Measurements from ENCODE around the gene OR51F2. TPM values are rescaled to one million over a fixed set of nuclear protein-coding genes. Genes with fewer than 3 reads are reported as not detected.

The OR51F2 gene
- total and polyA plus RNA-seq, 8 donors, result not detected

DNA sequence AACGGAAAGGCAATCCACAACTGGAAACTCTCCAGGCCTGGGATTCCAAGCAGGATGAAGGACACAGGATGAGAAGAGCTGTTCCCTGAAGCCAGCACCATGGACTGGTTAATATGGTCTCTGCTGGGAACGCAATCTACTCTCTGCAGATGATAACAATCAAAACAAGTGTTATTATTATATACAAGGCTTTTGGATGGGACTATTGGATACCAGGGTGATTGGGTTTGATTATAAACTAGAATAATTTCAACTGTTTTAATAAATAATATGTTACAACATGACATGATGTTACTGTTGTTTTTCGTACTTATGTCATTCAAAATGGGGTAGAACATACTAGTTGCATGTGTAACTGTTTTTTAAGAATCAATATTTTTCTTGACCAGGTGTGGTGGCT lies 16.8 kb upstream of the OR51F2 start, which contains the start of gene OR52R1:
OR52R1 (minus strand) TSS at position 101 of the 400 bp plus-strand sequence; CDS start at position 101, 0 bp downstream.
- intact Hi-C loops (cut with DNase I), result no loop called here
- no peaks in the 10 kb centered on the region for H3K27me3 ChIP-seq
- no peaks in the 10 kb centered on the region for H3K36me3 ChIP-seq
- no peaks in the 10 kb centered on the region for H3K9me3 ChIP-seq
- DNase-seq (no peak), FAIRE-seq (no peak), ATAC-seq (no peak)
- H3K4me3 ChIP-seq, result no peak within 1 kb of the TSS
- H3K4me1 ChIP-seq, result no peaks in the 10 kb centered on the region
- 71 to 85% methylated on average over 3 of the region's 3 CpGs for WGBS, 2 donors
- TF ChIP-seq, protein P1, sequence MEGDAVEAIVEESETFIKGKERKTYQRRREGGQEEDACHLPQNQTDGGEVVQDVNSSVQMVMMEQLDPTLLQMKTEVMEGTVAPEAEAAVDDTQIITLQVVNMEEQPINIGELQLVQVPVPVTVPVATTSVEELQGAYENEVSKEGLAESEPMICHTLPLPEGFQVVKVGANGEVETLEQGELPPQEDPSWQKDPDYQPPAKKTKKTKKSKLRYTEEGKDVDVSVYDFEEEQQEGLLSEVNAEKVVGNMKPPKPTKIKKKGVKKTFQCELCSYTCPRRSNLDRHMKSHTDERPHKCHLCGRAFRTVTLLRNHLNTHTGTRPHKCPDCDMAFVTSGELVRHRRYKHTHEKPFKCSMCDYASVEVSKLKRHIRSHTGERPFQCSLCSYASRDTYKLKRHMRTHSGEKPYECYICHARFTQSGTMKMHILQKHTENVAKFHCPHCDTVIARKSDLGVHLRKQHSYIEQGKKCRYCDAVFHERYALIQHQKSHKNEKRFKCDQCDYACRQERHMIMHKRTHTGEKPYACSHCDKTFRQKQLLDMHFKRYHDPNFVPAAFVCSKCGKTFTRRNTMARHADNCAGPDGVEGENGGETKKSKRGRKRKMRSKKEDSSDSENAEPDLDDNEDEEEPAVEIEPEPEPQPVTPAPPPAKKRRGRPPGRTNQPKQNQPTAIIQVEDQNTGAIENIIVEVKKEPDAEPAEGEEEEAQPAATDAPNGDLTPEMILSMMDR (IDR thresholded peaks at IDR 0.05), result no peak
- H3K27ac ChIP-seq, result no peak within 1 kb of the TSS

DNA sequence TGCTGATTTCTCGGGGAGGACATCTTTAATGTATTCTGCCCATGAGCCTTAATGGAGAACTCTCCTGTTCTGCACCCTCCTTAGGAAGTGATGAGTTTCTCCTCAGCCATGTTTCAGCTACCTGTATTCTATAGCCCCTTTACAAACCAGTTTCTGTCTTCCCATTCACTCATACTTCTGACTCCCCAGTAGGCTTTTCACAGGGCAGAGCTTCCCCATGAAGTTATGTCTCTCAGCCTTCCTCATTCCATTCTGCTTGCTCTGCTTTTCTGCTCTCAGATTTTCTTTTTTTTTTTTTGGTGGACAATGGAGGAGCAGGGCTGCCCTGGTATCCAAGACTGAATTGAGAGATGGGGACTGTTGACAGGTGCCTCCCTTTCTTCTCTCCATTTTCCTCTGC lies 12.6 kb upstream of the OR51F2 start:
- H3K36me3 ChIP-seq, result no peaks in the 10 kb centered on the region
- H3K27me3 ChIP-seq, result no peaks in the 10 kb centered on the region
- H3K27ac ChIP-seq, result no peak overlapping the region
- H3K4me1 ChIP-seq, result no peaks in the 10 kb centered on the region
- no peak overlapping the region for H3K4me3 ChIP-seq
- intact Hi-C loops (cut with DNase I), result no loop called here
- no peaks in the 10 kb centered on the region for H3K9me3 ChIP-seq
- DNase-seq (no peak), ATAC-seq (no peak), FAIRE-seq (no peak)
- TF ChIP-seq, protein P1 (IDR thresholded peaks at IDR 0.05), result no peak
- 79 to 85% methylated on average over 1 of the region's 1 CpG for WGBS, 2 donors

DNA sequence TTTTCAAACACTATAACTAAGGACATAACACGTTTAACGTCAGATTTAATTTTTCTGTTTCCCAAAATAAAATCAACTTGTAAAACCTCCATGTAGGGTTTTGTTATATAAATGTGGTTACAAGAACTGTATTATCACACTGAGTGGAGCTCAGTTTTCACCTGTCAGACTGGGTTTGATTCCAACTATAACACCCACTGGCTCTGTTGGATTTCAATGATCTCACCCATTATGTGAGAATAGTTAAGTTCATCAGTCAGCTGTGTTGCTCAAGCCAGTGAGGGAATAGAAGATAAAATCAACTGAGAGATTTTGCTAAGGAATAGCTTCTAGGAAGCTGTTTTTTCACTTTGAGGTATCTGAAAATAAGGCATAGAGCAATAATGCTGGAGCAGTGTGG lies 11.9 kb upstream of the OR51F2 start:
- H3K27ac ChIP-seq, result no peak overlapping the region
- no peaks in the 10 kb centered on the region for H3K9me3 ChIP-seq
- H3K4me3 ChIP-seq, result no peak overlapping the region
- ATAC-seq (no peak), DNase-seq (no peak), FAIRE-seq (no peak)
- TF ChIP-seq, protein P1 (IDR thresholded peaks at IDR 0.05), result no peak
- H3K27me3 ChIP-seq, result no peaks in the 10 kb centered on the region
- no peaks in the 10 kb centered on the region for H3K4me1 ChIP-seq
- H3K36me3 ChIP-seq, result no peaks in the 10 kb centered on the region
- WGBS, 2 donors, result 75 to 82% methylated on average over 2 of the region's 2 CpGs
- intact Hi-C loops (cut with DNase I), result no loop called here

DNA sequence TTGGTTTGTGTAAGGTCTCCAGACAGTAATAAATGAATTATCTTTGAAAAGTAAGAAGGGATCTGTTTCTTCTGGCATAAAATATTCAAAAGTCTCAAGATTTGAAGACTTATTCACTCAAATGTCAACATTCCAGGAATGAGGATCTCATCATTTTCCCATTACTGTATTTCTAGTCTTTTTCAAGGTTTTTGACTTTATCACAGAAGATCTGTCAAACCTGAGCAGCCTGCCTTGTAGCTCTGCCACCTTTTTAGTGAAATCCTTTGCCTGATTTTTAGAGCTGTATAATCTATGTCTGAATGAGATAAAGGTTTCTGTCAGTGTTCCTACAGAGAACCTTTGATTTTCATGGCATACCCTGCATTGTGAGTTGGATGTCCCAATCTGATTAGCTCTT lies 4.0 kb downstream of the OR51F2 start:
- Histone ChIP-seq H3K27me3 (no peaks in the 10 kb centered on the region), H3K9me3 (no peaks in the 10 kb centered on the region), H3K36me3 (no peaks in the 10 kb centered on the region), H3K4me3 (no peak overlapping the region), H3K27ac (no peak overlapping the region), H3K4me1 (no peaks in the 10 kb centered on the region)
- FAIRE-seq (no peak), DNase-seq (no peak), ATAC-seq (no peak)
- intact Hi-C loops (cut with DNase I), result no loop called here
- TF ChIP-seq, protein P1 (IDR thresholded peaks at IDR 0.05), result no peak

DNA sequence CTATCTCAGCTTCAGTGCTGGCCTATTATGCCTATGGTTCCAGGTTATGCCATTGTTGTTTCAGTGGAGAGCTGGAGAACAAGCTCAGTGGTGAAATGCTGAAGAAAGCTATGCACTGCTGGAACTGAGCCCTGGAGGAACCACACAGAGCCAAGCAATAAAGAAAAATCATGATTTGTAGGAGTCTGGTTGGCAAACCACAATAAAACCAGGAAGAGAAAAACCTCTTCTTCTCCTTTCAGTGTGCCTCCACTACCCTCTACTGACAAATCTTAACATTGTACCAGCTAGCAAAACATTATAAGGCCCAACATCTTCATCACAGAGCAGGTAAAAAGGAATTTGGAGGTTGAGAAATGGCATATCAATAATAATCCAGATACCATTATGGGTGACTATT lies 5.3 kb downstream of the OR51F2 start:
- no peaks in the 10 kb centered on the region for H3K4me1 ChIP-seq
- no peak overlapping the region for H3K27ac ChIP-seq
- DNase-seq, result no peak
- no peaks in the 10 kb centered on the region for H3K27me3 ChIP-seq
- no peak for FAIRE-seq
- H3K4me3 ChIP-seq, result no peak overlapping the region
- ATAC-seq, result peak in 2 of 4 donors; percentile 29 to 43
- TF ChIP-seq, protein P1 (IDR thresholded peaks at IDR 0.05), result no peak
- H3K9me3 ChIP-seq, result no peaks in the 10 kb centered on the region
- no peaks in the 10 kb centered on the region for H3K36me3 ChIP-seq
- intact Hi-C loops (cut with DNase I), result no loop called here

Measured in pancreas (tissue), 10 donors.